ENCODE data around the gene STAG1.
A peak's percentile ranks its signal among the peaks of the same experiment; 100 is the strongest.

DNA sequence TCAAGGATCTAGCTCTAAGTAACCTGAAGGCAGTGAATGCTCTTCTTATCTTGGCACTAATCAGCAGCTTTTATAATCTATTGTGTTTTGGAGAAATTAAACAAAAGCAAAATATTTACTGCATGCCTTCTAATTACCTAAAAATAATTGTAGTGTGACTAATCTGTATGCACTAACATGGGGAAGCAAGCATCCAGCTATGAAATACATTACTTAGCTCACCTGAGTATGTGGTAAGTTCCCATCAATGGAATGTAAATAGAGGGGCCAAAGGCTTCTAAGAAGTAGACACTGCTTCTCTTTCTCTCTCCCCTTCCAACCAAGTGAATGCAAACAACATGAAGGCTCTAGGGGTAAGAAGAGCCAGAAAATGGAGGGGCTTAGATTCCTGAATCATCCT lies 165.6 kb downstream of the STAG1 start:
- TF ChIP-seq, protein P1, sequence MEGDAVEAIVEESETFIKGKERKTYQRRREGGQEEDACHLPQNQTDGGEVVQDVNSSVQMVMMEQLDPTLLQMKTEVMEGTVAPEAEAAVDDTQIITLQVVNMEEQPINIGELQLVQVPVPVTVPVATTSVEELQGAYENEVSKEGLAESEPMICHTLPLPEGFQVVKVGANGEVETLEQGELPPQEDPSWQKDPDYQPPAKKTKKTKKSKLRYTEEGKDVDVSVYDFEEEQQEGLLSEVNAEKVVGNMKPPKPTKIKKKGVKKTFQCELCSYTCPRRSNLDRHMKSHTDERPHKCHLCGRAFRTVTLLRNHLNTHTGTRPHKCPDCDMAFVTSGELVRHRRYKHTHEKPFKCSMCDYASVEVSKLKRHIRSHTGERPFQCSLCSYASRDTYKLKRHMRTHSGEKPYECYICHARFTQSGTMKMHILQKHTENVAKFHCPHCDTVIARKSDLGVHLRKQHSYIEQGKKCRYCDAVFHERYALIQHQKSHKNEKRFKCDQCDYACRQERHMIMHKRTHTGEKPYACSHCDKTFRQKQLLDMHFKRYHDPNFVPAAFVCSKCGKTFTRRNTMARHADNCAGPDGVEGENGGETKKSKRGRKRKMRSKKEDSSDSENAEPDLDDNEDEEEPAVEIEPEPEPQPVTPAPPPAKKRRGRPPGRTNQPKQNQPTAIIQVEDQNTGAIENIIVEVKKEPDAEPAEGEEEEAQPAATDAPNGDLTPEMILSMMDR (CRISPR knock-in tag; IDR thresholded peaks at IDR 0.05): no peak
- no peak; the same call in 1 of the 2 replicates for TF ChIP-seq CREM (IDR thresholded peaks at IDR 0.05)
- no peak for TF ChIP-seq CREM (CRISPR knock-in tag; IDR thresholded peaks at IDR 0.05)
- TF ChIP-seq MEIS1 (CRISPR knock-in tag; IDR thresholded peaks at IDR 0.05; ENCODE audit: borderline replicate concordance): no peak
- TF ChIP-seq, protein P2, sequence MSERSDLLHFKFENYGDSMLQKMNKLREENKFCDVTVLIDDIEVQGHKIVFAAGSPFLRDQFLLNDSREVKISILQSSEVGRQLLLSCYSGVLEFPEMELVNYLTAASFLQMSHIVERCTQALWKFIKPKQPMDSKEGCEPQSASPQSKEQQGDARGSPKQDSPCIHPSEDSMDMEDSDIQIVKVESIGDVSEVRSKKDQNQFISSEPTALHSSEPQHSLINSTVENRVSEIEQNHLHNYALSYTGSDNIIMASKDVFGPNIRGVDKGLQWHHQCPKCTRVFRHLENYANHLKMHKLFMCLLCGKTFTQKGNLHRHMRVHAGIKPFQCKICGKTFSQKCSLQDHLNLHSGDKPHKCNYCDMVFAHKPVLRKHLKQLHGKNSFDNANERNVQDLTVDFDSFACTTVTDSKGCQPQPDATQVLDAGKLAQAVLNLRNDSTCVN (CRISPR knock-in tag; IDR thresholded peaks at IDR 0.05; ENCODE audit: borderline replicate concordance): no peak
- TF ChIP-seq FOXM1 (CRISPR knock-in tag; IDR thresholded peaks at IDR 0.05): no peak
- TF ChIP-seq, protein P3, sequence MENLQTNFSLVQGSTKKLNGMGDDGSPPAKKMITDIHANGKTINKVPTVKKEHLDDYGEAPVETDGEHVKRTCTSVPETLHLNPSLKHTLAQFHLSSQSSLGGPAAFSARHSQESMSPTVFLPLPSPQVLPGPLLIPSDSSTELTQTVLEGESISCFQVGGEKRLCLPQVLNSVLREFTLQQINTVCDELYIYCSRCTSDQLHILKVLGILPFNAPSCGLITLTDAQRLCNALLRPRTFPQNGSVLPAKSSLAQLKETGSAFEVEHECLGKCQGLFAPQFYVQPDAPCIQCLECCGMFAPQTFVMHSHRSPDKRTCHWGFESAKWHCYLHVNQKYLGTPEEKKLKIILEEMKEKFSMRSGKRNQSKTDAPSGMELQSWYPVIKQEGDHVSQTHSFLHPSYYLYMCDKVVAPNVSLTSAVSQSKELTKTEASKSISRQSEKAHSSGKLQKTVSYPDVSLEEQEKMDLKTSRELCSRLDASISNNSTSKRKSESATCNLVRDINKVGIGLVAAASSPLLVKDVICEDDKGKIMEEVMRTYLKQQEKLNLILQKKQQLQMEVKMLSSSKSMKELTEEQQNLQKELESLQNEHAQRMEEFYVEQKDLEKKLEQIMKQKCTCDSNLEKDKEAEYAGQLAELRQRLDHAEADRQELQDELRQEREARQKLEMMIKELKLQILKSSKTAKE (CRISPR knock-in tag; IDR thresholded peaks at IDR 0.05; ENCODE audit: borderline replicate concordance): no peak
- TF ChIP-seq ZNF766 (CRISPR knock-in tag; IDR thresholded peaks at IDR 0.05; ENCODE audit: borderline replicate concordance): no peak
- no peak for TF ChIP-seq ZNF510 (CRISPR knock-in tag; IDR thresholded peaks at IDR 0.05; ENCODE audit: low read depth)
- TF ChIP-seq EP300 (IDR thresholded peaks at IDR 0.05; ENCODE audit: low read depth in 2 of 2, low read length in 2 of 2): peak in 1 of 2 experiments; percentile 64; a peak in 2 of 4 replicates
- peak; percentile 42; the same call in 1 of the 2 replicates for TF ChIP-seq EP300 (CRISPR knock-in tag; IDR thresholded peaks at IDR 0.05; ENCODE audit: borderline replicate concordance)
- TF ChIP-seq TCF7L2 (IDR thresholded peaks at IDR 0.05; ENCODE audit: low read depth, low read length): no peak
- TF ChIP-seq SNAI1 (CRISPR knock-in tag; IDR thresholded peaks at IDR 0.05; ENCODE audit: borderline replicate concordance): no peak
- no peak for TF ChIP-seq TAF1 (CRISPR knock-in tag; IDR thresholded peaks at IDR 0.05)
- no peak for TF ChIP-seq POLR2A (IDR thresholded peaks at IDR 0.05; ENCODE audit: insufficient read depth in 1 of 2, low read depth in 2 of 2, low read length in 2 of 2)
- TF ChIP-seq, protein P4, sequence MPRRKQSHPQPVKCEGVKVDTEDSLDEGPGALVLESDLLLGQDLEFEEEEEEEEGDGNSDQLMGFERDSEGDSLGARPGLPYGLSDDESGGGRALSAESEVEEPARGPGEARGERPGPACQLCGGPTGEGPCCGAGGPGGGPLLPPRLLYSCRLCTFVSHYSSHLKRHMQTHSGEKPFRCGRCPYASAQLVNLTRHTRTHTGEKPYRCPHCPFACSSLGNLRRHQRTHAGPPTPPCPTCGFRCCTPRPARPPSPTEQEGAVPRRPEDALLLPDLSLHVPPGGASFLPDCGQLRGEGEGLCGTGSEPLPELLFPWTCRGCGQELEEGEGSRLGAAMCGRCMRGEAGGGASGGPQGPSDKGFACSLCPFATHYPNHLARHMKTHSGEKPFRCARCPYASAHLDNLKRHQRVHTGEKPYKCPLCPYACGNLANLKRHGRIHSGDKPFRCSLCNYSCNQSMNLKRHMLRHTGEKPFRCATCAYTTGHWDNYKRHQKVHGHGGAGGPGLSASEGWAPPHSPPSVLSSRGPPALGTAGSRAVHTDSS (CRISPR knock-in tag; conservative IDR thresholded peaks at IDR 0.05): no peak

Measured in HepG2 (cell line).